Measurements from ENCODE around the gene DGKB.

Gene DGKB

GRCh38 chr7:14322724-14323123 lies 579.8 kb downstream of the DGKB start:
- no peak overlapping the region for H3K4me3 ChIP-seq (ENCODE audit: low read depth, low read length)
- no peak for DNase-seq (ENCODE audit: low read depth)
- TF ChIP-seq CTCF (IDR thresholded peaks at IDR 0.05; ENCODE audit: low read depth, low read length, missing control alignments) = no peak
- in situ Hi-C loops (cut with HindIII; ENCODE audit: low sequenced_read_pairs) = no loop called here

- in situ Hi-C loops (cut with HindIII; ENCODE audit: low sequenced_read_pairs) = no loop called here
- DNase-seq (ENCODE audit: low read depth) = no peak
- TF ChIP-seq CTCF (IDR thresholded peaks at IDR 0.05; ENCODE audit: low read depth, low read length, missing control alignments) = no peak
- no peak overlapping the region for H3K4me3 ChIP-seq (ENCODE audit: low read depth, low read length)
These were observed 580.6 kb downstream of the DGKB start for GRCh38 chr7:14321947-14322346.

GRCh38 chr7:14309432-14309831 lies 593.1 kb downstream of the DGKB start:
- DNase-seq (ENCODE audit: low read depth) = no peak
- in situ Hi-C loops (cut with HindIII; ENCODE audit: low sequenced_read_pairs) = no loop called here
- H3K4me3 ChIP-seq (ENCODE audit: low read depth, low read length) = no peak overlapping the region
- TF ChIP-seq CTCF (IDR thresholded peaks at IDR 0.05; ENCODE audit: low read depth, low read length, missing control alignments) = no peak

- in situ Hi-C loops (cut with HindIII; ENCODE audit: low sequenced_read_pairs) = no loop called here
- DNase-seq (ENCODE audit: low read depth) = no peak
- no peak for TF ChIP-seq CTCF (IDR thresholded peaks at IDR 0.05; ENCODE audit: low read depth, low read length, missing control alignments)
- no peak overlapping the region for H3K4me3 ChIP-seq (ENCODE audit: low read depth, low read length)
These were observed 597.2 kb downstream of the DGKB start for GRCh38 chr7:14305233-14305866.

GRCh38 chr7:14303536-14303935 lies 599.0 kb downstream of the DGKB start:
- TF ChIP-seq CTCF (IDR thresholded peaks at IDR 0.05; ENCODE audit: low read depth, low read length, missing control alignments) = no peak
- no peak for DNase-seq (ENCODE audit: low read depth)
- in situ Hi-C loops (cut with HindIII; ENCODE audit: low sequenced_read_pairs) = no loop called here
- H3K4me3 ChIP-seq (ENCODE audit: low read depth, low read length) = no peak overlapping the region

GRCh38 chr7:14294637-14295036 lies 607.9 kb downstream of the DGKB start:
- TF ChIP-seq CTCF (IDR thresholded peaks at IDR 0.05; ENCODE audit: low read depth, low read length, missing control alignments) = no peak
- H3K4me3 ChIP-seq (ENCODE audit: low read depth, low read length) = no peak overlapping the region
- in situ Hi-C loops (cut with HindIII; ENCODE audit: low sequenced_read_pairs) = no loop called here
- DNase-seq (ENCODE audit: low read depth) = no peak
